Type B pancreatic cell (in vitro differentiated cells): ENCODE results near the gene DSG4. TPM values are rescaled to one million over a fixed set of nuclear protein-coding genes. Genes with fewer than 3 reads are reported as not detected.

Source experiments
- DNase-seq: peaks from one replicate; pipeline ENCODE4 v3.0.0; 2021; ENCODE audit warnings: mixed read lengths; ENCODE audit not compliant: unreplicated experiment; ENCODE audit errors: extremely low spot score
- H3K27ac Mint-ChIP-seq: 2 replicates; pipeline ENCODE4 v1.8.0; 2021; ENCODE audit warnings: mild to moderate bottlenecking, mixed read lengths
- H3K27me3 Mint-ChIP-seq: 2 replicates; pipeline ENCODE4 v1.8.0; 2021; ENCODE audit warnings: mixed read lengths
- H3K36me3 Mint-ChIP-seq: 2 replicates; pipeline ENCODE4 v1.8.0; 2021; ENCODE audit warnings: mixed read lengths
- H3K4me1 Mint-ChIP-seq: one replicate; pipeline ENCODE4 v1.8.0; 2021; ENCODE audit warnings: mixed read lengths; ENCODE audit not compliant: unreplicated experiment
- H3K4me3 Mint-ChIP-seq: 2 replicates; pipeline ENCODE4 v1.8.0; 2021; ENCODE audit warnings: mild to moderate bottlenecking, mixed read lengths
- H3K9me3 Mint-ChIP-seq: 2 replicates; pipeline ENCODE4 v1.8.0; 2021; ENCODE audit warnings: mixed read lengths
- total RNA-seq: library from RNA; stranded (reverse); gene quantifications from 2 replicates; pipeline ENCODE4 v1.2.1, GENCODE V29; 2021; ENCODE audit warnings: low replicate concordance
- TF ChIP-seq, protein P1 (sequence below): fragments of 200-600 bp; sonication (generic); conservative IDR thresholded peaks from 2 replicates; pipeline ENCODE4 v1.5.0; 2021; ENCODE audit warnings: antibody characterized with exemption, mild to moderate bottlenecking

DSG4 gene
- total RNA-seq, 1 donor from 2014 or later, result 0.07 TPM

DNA sequence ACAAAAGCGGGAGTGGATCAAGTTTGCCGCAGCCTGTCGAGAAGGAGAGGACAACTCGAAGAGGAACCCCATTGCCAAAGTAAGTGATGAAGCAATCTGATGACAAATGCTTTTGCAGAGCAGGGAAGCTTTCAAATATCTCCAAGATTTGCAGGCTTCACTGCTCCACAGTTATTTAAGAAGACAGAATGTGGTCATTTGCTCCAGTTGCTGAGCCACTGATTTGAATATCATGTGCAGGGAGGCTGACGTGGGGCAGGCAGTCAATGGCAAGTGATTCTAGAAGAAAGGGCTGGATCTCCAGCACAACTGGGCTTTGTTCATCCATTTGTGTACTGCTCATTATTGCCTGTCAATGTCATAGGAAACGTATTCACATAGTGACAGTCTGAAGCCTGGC, 10.2 kb downstream of the DSG4 start:
- DNase-seq, result no peak
- H3K4me1 Mint-ChIP-seq, result peaks cover 6% of the 10 kb centered on the region
- TF ChIP-seq, protein P1, sequence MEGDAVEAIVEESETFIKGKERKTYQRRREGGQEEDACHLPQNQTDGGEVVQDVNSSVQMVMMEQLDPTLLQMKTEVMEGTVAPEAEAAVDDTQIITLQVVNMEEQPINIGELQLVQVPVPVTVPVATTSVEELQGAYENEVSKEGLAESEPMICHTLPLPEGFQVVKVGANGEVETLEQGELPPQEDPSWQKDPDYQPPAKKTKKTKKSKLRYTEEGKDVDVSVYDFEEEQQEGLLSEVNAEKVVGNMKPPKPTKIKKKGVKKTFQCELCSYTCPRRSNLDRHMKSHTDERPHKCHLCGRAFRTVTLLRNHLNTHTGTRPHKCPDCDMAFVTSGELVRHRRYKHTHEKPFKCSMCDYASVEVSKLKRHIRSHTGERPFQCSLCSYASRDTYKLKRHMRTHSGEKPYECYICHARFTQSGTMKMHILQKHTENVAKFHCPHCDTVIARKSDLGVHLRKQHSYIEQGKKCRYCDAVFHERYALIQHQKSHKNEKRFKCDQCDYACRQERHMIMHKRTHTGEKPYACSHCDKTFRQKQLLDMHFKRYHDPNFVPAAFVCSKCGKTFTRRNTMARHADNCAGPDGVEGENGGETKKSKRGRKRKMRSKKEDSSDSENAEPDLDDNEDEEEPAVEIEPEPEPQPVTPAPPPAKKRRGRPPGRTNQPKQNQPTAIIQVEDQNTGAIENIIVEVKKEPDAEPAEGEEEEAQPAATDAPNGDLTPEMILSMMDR, result no peak
- no peaks in the 10 kb centered on the region for H3K9me3 Mint-ChIP-seq
- no peaks in the 10 kb centered on the region for H3K36me3 Mint-ChIP-seq
- H3K27me3 Mint-ChIP-seq, result no peaks in the 10 kb centered on the region
- no peak overlapping the region for H3K4me3 Mint-ChIP-seq
- no peak overlapping the region for H3K27ac Mint-ChIP-seq

DNA sequence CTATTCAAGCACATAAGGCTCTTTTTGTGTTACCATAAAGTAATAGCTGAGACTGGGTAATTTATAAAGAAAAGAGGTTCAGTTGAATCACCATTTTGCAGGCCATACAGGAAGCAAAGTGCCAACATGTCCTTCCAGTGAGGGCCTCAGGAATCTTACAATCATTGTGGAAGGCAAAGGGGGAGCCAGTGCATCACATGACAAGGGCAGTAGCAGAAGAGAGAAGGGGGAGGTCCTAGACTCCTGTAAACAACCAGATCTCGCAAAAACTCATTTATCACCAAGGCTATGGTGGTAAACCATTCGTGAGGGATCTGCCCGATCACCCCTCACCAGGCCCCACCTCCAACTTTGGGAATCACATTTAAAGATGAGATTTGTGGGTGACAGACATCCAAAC, 16.7 kb downstream of the DSG4 start:
- Mint-ChIP-seq H3K36me3 (no peaks in the 10 kb centered on the region), H3K27ac (no peak overlapping the region), H3K4me1 (peaks cover 16% of the 10 kb centered on the region), H3K27me3 (no peaks in the 10 kb centered on the region), H3K9me3 (no peaks in the 10 kb centered on the region), H3K4me3 (no peak overlapping the region)
- no peak for DNase-seq
- TF ChIP-seq, protein P1, result no peak

DNA sequence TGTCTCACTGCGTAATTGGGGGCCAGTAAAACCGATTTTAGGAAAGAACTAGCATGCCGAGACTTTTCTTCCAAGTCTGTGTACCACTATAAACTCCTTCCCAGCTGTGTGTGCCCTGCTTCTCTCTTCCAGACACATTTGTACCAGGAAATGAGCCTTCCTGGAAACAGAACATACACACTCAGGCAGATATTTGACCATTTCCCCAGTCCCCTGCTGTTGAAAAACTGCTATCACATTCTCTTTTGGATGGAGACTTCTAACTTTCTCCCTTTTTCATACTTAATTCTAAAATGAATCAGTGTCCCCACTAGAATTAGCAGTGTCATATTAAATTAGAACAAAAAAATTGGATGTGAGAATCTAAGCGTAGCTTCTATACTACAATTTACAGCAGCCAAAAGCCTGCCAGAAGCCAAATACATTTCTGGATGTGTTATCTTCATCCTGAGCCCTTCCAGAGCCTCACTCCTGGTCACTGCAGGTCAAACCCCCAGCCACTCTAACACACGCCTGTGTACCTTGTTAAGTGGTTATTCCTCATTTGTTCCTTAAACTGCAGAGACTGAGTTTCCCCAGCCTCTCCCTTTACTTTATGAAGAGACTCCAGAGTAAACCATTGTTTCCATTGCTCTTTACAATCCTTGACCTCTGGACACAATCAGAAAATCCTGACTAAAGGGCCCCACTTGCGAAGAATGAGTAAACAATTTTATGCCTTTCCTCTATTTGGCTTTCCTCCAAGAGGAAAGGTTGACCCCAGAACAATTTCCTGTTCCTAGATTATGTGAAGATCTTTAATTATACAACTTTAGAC, 20.4 kb downstream of the DSG4 start:
- Mint-ChIP-seq H3K9me3 (no peaks in the 10 kb centered on the region), H3K4me1 (peaks cover 27% of the 10 kb centered on the region), H3K36me3 (no peaks in the 10 kb centered on the region), H3K27ac (peak overlapping the region; percentile 67), H3K4me3 (no peak overlapping the region), H3K27me3 (no peaks in the 10 kb centered on the region)
- TF ChIP-seq, protein P1, result peak; percentile 45
- DNase-seq, result no peak

DNA sequence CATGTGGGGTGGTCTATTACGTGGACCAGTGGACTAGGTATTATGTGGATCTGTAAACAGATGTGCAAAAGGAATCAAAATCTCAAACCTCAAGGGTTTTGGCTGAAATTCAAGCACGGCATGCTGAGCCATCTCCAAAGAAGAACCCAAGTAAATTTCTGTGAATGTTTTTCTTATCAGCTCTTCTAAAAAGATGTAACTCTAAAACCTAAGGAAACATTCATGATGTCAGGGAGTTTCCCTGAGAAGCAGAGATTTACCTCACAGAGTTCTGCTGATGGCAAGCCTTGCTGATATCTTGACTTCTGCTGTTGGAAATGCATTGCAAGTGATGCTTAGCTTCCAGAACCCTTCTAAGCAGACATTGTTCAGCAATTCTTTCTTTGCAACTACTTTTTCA, 21.6 kb downstream of the DSG4 start:
- Mint-ChIP-seq H3K36me3 (no peaks in the 10 kb centered on the region), H3K4me1 (peaks cover 26% of the 10 kb centered on the region), H3K27ac (no peak overlapping the region), H3K4me3 (no peak overlapping the region), H3K27me3 (no peaks in the 10 kb centered on the region), H3K9me3 (no peaks in the 10 kb centered on the region)
- no peak for DNase-seq
- TF ChIP-seq, protein P1, result no peak

DNA sequence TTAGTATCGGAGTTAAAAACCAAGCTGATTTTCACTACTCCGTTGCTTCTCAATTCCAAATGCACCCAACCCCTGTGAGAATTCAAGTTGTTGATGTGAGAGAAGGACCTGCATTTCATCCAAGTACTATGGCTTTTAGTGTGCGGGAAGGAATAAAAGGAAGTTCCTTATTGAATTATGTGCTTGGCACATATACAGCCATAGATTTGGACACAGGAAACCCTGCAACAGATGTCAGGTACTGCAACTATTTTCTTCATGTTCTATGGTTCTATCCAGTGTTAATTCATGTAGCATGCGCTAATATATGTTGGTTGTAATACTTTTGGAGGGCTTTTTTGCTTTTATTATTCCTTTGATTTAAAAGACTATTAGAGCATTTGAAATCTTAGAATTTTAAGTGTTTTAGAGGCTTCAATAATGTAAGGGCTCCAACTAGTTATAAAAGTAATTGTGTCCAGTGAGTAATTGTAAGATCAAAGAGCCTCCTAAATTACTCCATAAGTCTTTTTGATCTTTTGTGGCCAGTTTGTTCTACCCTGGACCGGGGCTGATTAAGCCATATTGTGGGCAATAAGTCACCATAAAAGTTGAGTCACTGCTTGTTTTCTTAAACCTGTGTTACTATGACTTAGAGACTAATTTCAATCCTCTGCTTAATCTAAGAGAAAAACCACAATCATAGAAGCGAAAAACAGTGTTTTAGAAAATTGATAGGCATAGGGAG, 22.9 kb downstream of the DSG4 start:
- peaks cover 23% of the 10 kb centered on the region for H3K4me1 Mint-ChIP-seq
- H3K27ac Mint-ChIP-seq, result peak overlapping the region; percentile 62
- H3K36me3 Mint-ChIP-seq, result no peaks in the 10 kb centered on the region
- DNase-seq, result no peak
- H3K9me3 Mint-ChIP-seq, result no peaks in the 10 kb centered on the region
- no peak overlapping the region for H3K4me3 Mint-ChIP-seq
- H3K27me3 Mint-ChIP-seq, result no peaks in the 10 kb centered on the region
- TF ChIP-seq, protein P1, result no peak
